Transverse colon (tissue), 4 donors: ENCODE results near the gene CRAT.

Experiments
- POLR2A ChIP-seq: fragments of 450-650 bp; IDR thresholded peaks from one replicate; pipeline ENCODE4 v1.6.1; 2016; ENCODE audit warnings: antibody characterized with exemption, mild to moderate bottlenecking, moderate library complexity
- POLR2AphosphoS5 ChIP-seq, 3 donors: sonication (generic); formaldehyde crosslinking; IDR thresholded peaks; one replicate each; pipeline ENCODE4 v1.6.1; 2016; ENCODE audit warnings: antibody characterized with exemption in 3 of 3
- TF ChIP-seq, protein P1 (sequence below), 5 experiments: fragments of 200-600 bp in 3 of 5; fragments of 450-650 bp in 2 of 5; sonication (generic) in 3 of 5; IDR thresholded peaks; 1 replicate in 2 of 5; 2 replicates in 3 of 5; pipeline ENCODE4 v1.5.1; 2016 to 2017; ENCODE audit warnings: antibody characterized with exemption in 5 of 5, inconsistent platforms in 3 of 5, mild to moderate bottlenecking in 2 of 5, moderate library complexity in 1 of 5

DNA sequence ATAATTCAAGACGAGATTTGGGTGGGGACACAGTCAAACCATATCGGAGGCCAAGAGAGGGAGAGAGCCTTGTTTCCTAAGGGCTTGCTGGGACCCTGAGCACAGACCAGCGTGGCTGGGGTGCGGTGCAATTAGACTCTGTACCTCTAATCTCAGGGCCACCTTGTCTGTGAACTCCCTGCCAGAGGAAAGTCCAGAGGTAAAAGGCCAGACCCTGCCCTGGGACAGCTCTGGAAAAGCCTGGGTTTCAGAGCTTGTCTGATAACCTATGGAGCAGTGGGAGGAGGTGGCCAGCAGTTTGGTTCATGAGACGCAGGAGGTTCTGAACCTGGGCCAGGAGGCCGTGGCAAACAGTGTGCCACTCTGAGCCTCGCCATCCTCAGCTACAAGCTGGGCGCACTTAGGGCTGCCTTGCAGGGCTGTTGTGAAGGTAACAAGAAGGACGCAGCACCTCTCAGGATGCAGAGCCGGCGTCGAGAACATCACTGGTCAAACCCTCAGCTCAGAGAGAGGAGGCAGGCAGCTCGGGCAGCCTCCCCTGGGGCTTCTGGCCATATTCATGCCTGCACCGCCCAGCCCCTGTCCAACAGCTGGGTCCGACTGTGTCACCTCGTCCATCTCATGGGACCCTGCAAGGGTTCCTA lies 34.5 kb downstream of the CRAT start:
- TF ChIP-seq, protein P1, sequence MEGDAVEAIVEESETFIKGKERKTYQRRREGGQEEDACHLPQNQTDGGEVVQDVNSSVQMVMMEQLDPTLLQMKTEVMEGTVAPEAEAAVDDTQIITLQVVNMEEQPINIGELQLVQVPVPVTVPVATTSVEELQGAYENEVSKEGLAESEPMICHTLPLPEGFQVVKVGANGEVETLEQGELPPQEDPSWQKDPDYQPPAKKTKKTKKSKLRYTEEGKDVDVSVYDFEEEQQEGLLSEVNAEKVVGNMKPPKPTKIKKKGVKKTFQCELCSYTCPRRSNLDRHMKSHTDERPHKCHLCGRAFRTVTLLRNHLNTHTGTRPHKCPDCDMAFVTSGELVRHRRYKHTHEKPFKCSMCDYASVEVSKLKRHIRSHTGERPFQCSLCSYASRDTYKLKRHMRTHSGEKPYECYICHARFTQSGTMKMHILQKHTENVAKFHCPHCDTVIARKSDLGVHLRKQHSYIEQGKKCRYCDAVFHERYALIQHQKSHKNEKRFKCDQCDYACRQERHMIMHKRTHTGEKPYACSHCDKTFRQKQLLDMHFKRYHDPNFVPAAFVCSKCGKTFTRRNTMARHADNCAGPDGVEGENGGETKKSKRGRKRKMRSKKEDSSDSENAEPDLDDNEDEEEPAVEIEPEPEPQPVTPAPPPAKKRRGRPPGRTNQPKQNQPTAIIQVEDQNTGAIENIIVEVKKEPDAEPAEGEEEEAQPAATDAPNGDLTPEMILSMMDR (IDR thresholded peaks at IDR 0.05): no peak
- TF ChIP-seq POLR2AphosphoS5 (IDR thresholded peaks at IDR 0.05) (peak in 1 of 3 donors; percentile 47), POLR2A (no peak)
